Fibroblast of lung (primary cell): ENCODE data around the gene CALN1. TPM values are rescaled to one million over a fixed set of nuclear protein-coding genes. Genes with fewer than 3 reads are reported as not detected.

Experiments
- DNase-seq, 2 donors: peaks; one replicate each; pipeline versions ENCODE4 v3.0.0 to v3.0.0-alpha.2; 2010; ENCODE audit warnings: low read depth in 2 of 2
- H2AFZ ChIP-seq: 2 replicates; pipeline ENCODE4 v1.5.1; 2012; ENCODE audit warnings: low read length, control low read depth, inconsistent platforms
- H3K27ac ChIP-seq: 2 replicates; pipeline ENCODE4 v1.5.1; 2011; ENCODE audit warnings: low read length, control low read depth; ENCODE audit not compliant: insufficient read depth
- H3K27me3 ChIP-seq: 2 replicates; pipeline ENCODE4 v1.5.1; 2011; ENCODE audit warnings: mild to moderate bottlenecking, low read length; ENCODE audit not compliant: control insufficient read depth, insufficient read depth
- H3K36me3 ChIP-seq: 2 replicates; pipeline ENCODE4 v1.5.1; 2011; ENCODE audit warnings: low read length; ENCODE audit not compliant: control insufficient read depth, insufficient read depth
- H3K4me1 ChIP-seq: 2 replicates; pipeline ENCODE4 v1.5.1; 2011; ENCODE audit warnings: low read length; ENCODE audit not compliant: control insufficient read depth, insufficient read depth; ENCODE audit errors: extremely low read depth
- H3K4me2 ChIP-seq: 2 replicates; pipeline ENCODE4 v1.5.1; 2011; ENCODE audit warnings: low read length, control low read depth; ENCODE audit not compliant: insufficient read depth; ENCODE audit errors: extremely low read depth
- H3K4me3 ChIP-seq, 4 experiments: fragments of 200-600 bp in 1 of 4; sonication (generic) in 1 of 4; replicated peaks in 1 of 4; 2 replicates each; pipeline ENCODE4 v1.5.1; 2011 to 2016; ENCODE audit warnings: low read length in 4 of 4, low read depth in 3 of 4, mild to moderate bottlenecking in 3 of 4, control low read depth in 2 of 4, inconsistent platforms in 1 of 4, mixed read lengths in 1 of 4; ENCODE audit not compliant: insufficient read depth in 1 of 4; ENCODE audit errors: control extremely low read depth in 1 of 4
- H3K79me2 ChIP-seq: 2 replicates; pipeline ENCODE4 v1.5.1; 2012; ENCODE audit warnings: mild to moderate bottlenecking, low read length, inconsistent platforms; ENCODE audit not compliant: control insufficient read depth, insufficient read depth
- H3K9ac ChIP-seq: 2 replicates; pipeline ENCODE4 v1.5.1; 2011; ENCODE audit warnings: mild to moderate bottlenecking, low read length, control low read depth; ENCODE audit not compliant: insufficient read depth
- H3K9me3 ChIP-seq: 2 replicates; pipeline ENCODE4 v1.5.1; 2012; ENCODE audit warnings: low read depth, low read length; ENCODE audit not compliant: control insufficient read depth, insufficient read depth
- H4K20me1 ChIP-seq: 2 replicates; pipeline ENCODE4 v1.5.1; 2011; ENCODE audit warnings: low read length; ENCODE audit not compliant: control insufficient read depth, insufficient read depth; ENCODE audit errors: extremely low read depth
- EZH2 ChIP-seq: IDR thresholded peaks from 2 replicates; pipeline ENCODE4 v1.5.1; 2012; ENCODE audit warnings: low read length, control low read depth, mild to moderate bottlenecking; ENCODE audit errors: missing control alignments
- polyA plus RNA-seq, 2 donors: library from polyadenylated mRNA; depleted of rRNA in 1 of 2; stranded (reverse) in 1 of 2; unstranded in 1 of 2; fragments of >200 nt; gene quantifications; 2 replicates each; pipeline ENCODE4 v1.2.1, GENCODE V29; 2011 to 2012; ENCODE audit warnings: missing spikeins in 1 of 2
- total RNA-seq: library from RNA; depleted of rRNA; stranded (reverse); fragments of >200 nt; gene quantifications from 2 replicates; pipeline ENCODE4 v1.2.1, GENCODE V29; 2014
- TF ChIP-seq, protein P1 (sequence below), 2 donors: IDR thresholded peaks in 1 of 2; conservative IDR thresholded peaks in 1 of 2; 1 replicate in 1 of 2; 2 replicates in 1 of 2; pipeline ENCODE4 v1.5.1; 2011 to 2012; ENCODE audit warnings: low read length in 2 of 2, control low read depth in 1 of 2, inconsistent platforms in 1 of 2, low read depth in 1 of 2, mild to moderate bottlenecking in 1 of 2

CALN1 gene
- total and polyA plus RNA-seq, 2 donors (not counting 1 experiment from before 2014, with no cell fraction given), result not detected

DNA sequence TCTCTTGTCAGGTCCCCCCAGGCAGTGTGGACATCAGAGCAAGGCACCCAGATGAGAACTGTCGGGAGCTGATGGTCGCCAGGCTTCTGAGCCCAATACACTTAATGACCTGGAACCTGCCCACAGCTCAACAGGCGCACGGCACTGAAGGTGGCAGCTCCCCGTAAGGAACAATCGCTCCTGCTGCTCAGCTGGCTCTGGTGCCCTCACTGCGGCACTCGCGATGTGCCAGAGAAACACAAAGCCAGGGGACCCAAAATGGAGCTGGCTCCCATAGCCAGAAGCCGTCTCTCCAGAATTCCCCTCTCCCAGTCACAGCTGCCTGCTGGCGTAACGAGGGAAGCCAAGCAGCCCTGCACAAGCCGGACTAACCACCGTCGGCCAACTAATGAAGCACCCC is 6.3 kb downstream of the CALN1 start:
- no peak for DNase-seq
- Histone ChIP-seq H3K9ac (no peak overlapping the region), H3K36me3 (no peaks in the 10 kb centered on the region), H3K9me3 (no peaks in the 10 kb centered on the region), H3K4me3 (no peak overlapping the region), H3K4me2 (no peak overlapping the region), H4K20me1 (no peaks in the 10 kb centered on the region), H3K79me2 (no peaks in the 10 kb centered on the region), H3K4me1 (no peaks in the 10 kb centered on the region), H2AFZ (no peak overlapping the region), H3K27ac (no peak overlapping the region), H3K27me3 (no peaks in the 10 kb centered on the region)
- no peak for TF ChIP-seq EZH2
- TF ChIP-seq, protein P1, sequence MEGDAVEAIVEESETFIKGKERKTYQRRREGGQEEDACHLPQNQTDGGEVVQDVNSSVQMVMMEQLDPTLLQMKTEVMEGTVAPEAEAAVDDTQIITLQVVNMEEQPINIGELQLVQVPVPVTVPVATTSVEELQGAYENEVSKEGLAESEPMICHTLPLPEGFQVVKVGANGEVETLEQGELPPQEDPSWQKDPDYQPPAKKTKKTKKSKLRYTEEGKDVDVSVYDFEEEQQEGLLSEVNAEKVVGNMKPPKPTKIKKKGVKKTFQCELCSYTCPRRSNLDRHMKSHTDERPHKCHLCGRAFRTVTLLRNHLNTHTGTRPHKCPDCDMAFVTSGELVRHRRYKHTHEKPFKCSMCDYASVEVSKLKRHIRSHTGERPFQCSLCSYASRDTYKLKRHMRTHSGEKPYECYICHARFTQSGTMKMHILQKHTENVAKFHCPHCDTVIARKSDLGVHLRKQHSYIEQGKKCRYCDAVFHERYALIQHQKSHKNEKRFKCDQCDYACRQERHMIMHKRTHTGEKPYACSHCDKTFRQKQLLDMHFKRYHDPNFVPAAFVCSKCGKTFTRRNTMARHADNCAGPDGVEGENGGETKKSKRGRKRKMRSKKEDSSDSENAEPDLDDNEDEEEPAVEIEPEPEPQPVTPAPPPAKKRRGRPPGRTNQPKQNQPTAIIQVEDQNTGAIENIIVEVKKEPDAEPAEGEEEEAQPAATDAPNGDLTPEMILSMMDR (conservative IDR thresholded peaks at IDR 0.05 in 1 of 2, IDR thresholded peaks at IDR 0.05 in 1 of 2; ENCODE audit: low read depth in 1 of 2, low read length in 2 of 2), result no peak

DNA sequence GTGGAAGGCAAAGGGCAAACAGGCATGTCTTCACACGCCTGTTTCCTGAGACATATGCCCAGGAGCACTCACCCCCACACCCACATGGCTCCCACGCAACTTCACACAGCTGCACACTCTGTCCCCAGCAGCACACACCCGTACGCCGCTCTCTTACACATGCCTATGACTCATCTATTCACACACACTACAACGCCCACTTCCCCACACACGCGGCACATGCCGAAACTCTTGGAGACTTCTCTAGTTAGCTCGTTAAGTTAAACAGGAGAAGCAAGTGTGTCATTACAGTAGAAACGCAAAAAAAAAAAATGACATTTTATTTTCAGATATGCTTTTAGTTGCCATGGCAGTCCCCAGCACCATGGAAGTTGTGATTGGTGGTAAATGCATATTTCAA is 6.7 kb downstream of the CALN1 start:
- Histone ChIP-seq H3K79me2 (no peaks in the 10 kb centered on the region), H3K9me3 (no peaks in the 10 kb centered on the region)
- TF ChIP-seq, protein P1 (conservative IDR thresholded peaks at IDR 0.05 in 1 of 2, IDR thresholded peaks at IDR 0.05 in 1 of 2; ENCODE audit: low read depth in 1 of 2, low read length in 2 of 2), result no peak
- TF ChIP-seq EZH2, result no peak

DNA sequence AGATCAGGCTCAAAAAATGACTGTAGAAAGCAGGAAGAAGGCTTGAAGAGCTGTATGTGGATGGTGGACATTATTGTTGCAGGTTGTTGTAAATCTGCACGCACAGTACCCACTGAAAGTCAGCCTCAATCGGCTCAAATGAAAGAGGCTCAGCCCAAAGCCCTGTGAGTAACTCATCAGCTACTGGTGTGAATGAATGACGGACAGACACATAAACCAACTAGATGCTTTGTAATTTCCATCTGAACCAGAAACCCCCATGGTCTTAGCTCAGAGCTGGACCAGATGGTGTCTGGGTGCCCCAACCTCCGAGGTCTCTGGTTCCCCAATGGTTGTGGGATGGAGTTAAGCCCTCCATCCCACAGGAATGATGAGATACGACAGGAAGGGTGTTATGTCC is 7.4 kb downstream of the CALN1 start:
- H3K27me3 ChIP-seq, result no peaks in the 10 kb centered on the region
- H2AFZ ChIP-seq, result no peak overlapping the region
- H3K79me2 ChIP-seq, result no peaks in the 10 kb centered on the region
- no peaks in the 10 kb centered on the region for H4K20me1 ChIP-seq
- H3K4me2 ChIP-seq, result no peak overlapping the region
- no peak overlapping the region for H3K27ac ChIP-seq
- H3K36me3 ChIP-seq, result no peaks in the 10 kb centered on the region
- H3K9me3 ChIP-seq, result no peaks in the 10 kb centered on the region
- no peaks in the 10 kb centered on the region for H3K4me1 ChIP-seq
- H3K9ac ChIP-seq, result no peak overlapping the region
- no peak overlapping the region for H3K4me3 ChIP-seq
- DNase-seq, result no peak
- no peak for TF ChIP-seq EZH2
- TF ChIP-seq, protein P1 (conservative IDR thresholded peaks at IDR 0.05 in 1 of 2, IDR thresholded peaks at IDR 0.05 in 1 of 2; ENCODE audit: low read depth in 1 of 2, low read length in 2 of 2), result no peak

More for the DNA sequence above, 6.7 kb downstream of the CALN1 start:
- H3K4me1 ChIP-seq, result no peaks in the 10 kb centered on the region
- H3K36me3 ChIP-seq, result no peaks in the 10 kb centered on the region
- DNase-seq, result no peak
- H3K27ac ChIP-seq, result no peak overlapping the region
- H3K4me3 ChIP-seq, result no peak overlapping the region
- no peaks in the 10 kb centered on the region for H4K20me1 ChIP-seq
- no peak overlapping the region for H3K4me2 ChIP-seq
- no peaks in the 10 kb centered on the region for H3K27me3 ChIP-seq
- H2AFZ ChIP-seq, result no peak overlapping the region
- H3K9ac ChIP-seq, result no peak overlapping the region
